ENCODE data around the gene PRKCH.

PRKCH gene

GRCh38 chr14:61573321-61573720, 251.9 kb downstream of the PRKCH start:
- no peak for ATAC-seq (replicated peaks)
- Mint-ChIP-seq H3K4me3 (no peak overlapping the region), H3K27me3 (peaks cover 1 to 8% of the 10 kb centered on the region in 2 donors), H3K27ac (no peak overlapping the region), H3K9me3 (no peaks in the 10 kb centered on the region), H3K36me3 (ENCODE audit: insufficient read depth) (peaks cover 3% of the 10 kb centered on the region), H3K4me1 (ENCODE audit: low read depth in 2 of 2) (peaks cover 7 to 8% of the 10 kb centered on the region in 2 donors)
- no peak for DNase-seq

- no peak overlapping the region for H3K27ac Mint-ChIP-seq
- peaks cover 0 to 6% of the 10 kb centered on the region in 2 donors for H3K27me3 Mint-ChIP-seq
- no peak overlapping the region for H3K4me3 Mint-ChIP-seq
- peaks cover 3% of the 10 kb centered on the region for H3K36me3 Mint-ChIP-seq (ENCODE audit: insufficient read depth)
- H3K4me1 Mint-ChIP-seq (ENCODE audit: low read depth in 2 of 2) = peaks cover 6 to 9% of the 10 kb centered on the region in 2 donors
- H3K9me3 Mint-ChIP-seq = no peaks in the 10 kb centered on the region
- ATAC-seq (replicated peaks) (no peak), DNase-seq (no peak)
Measured at GRCh38 chr14:61573748-61574513, 252.6 kb downstream of the PRKCH start.

GRCh38 chr14:61574514-61574807, 253.1 kb downstream of the PRKCH start:
- DNase-seq (no peak), ATAC-seq (replicated peaks) (no peak)
- H3K4me3 Mint-ChIP-seq = no peak overlapping the region
- peaks cover 0 to 6% of the 10 kb centered on the region in 2 donors for H3K27me3 Mint-ChIP-seq
- peaks cover 6 to 9% of the 10 kb centered on the region in 2 donors for H3K4me1 Mint-ChIP-seq (ENCODE audit: low read depth in 2 of 2)
- no peak overlapping the region for H3K27ac Mint-ChIP-seq
- H3K36me3 Mint-ChIP-seq (ENCODE audit: insufficient read depth) = peaks cover 3% of the 10 kb centered on the region
- H3K9me3 Mint-ChIP-seq = no peaks in the 10 kb centered on the region

- Mint-ChIP-seq H3K27me3 (peaks cover 0 to 6% of the 10 kb centered on the region in 2 donors), H3K27ac (no peak overlapping the region), H3K4me1 (ENCODE audit: low read depth in 2 of 2) (peaks cover 4 to 6% of the 10 kb centered on the region in 2 donors), H3K9me3 (no peaks in the 10 kb centered on the region), H3K4me3 (no peak overlapping the region), H3K36me3 (ENCODE audit: insufficient read depth) (no peaks in the 10 kb centered on the region)
- ATAC-seq (replicated peaks) (no peak), DNase-seq (no peak)
Measured at GRCh38 chr14:61575126-61575525, 253.7 kb downstream of the PRKCH start.

GRCh38 chr14:61575551-61576150, 254.3 kb downstream of the PRKCH start:
- H3K27me3 Mint-ChIP-seq = peaks cover 0 to 3% of the 10 kb centered on the region in 2 donors
- H3K36me3 Mint-ChIP-seq (ENCODE audit: insufficient read depth) = no peaks in the 10 kb centered on the region
- H3K27ac Mint-ChIP-seq = no peak overlapping the region
- H3K9me3 Mint-ChIP-seq = no peaks in the 10 kb centered on the region
- DNase-seq (no peak), ATAC-seq (replicated peaks) (no peak)
- no peak overlapping the region for H3K4me3 Mint-ChIP-seq
- H3K4me1 Mint-ChIP-seq (ENCODE audit: low read depth in 2 of 2) = peaks cover 2 to 6% of the 10 kb centered on the region in 2 donors

GRCh38 chr14:61577506-61577931, 256.1 kb downstream of the PRKCH start:
- Mint-ChIP-seq H3K4me1 (ENCODE audit: low read depth in 2 of 2) (peaks cover 2 to 6% of the 10 kb centered on the region in 2 donors), H3K27ac (no peak overlapping the region), H3K27me3 (no peaks in the 10 kb centered on the region), H3K4me3 (no peak overlapping the region), H3K9me3 (no peaks in the 10 kb centered on the region), H3K36me3 (ENCODE audit: insufficient read depth) (no peaks in the 10 kb centered on the region)
- ATAC-seq (replicated peaks) (no peak), DNase-seq (no peak)

- peak; percentile 29 for ATAC-seq (replicated peaks)
- Mint-ChIP-seq H3K9me3 (no peaks in the 10 kb centered on the region), H3K4me1 (ENCODE audit: low read depth in 2 of 2) (peaks cover 2 to 6% of the 10 kb centered on the region in 2 donors), H3K27me3 (no peaks in the 10 kb centered on the region), H3K27ac (no peak overlapping the region), H3K4me3 (peak overlapping the region in 1 of 2 donors; percentile 16), H3K36me3 (ENCODE audit: insufficient read depth) (no peaks in the 10 kb centered on the region)
- no peak for DNase-seq
Measured at GRCh38 chr14:61578745-61579144, 257.4 kb downstream of the PRKCH start.

GRCh38 chr14:61581340-61581739, 260.0 kb downstream of the PRKCH start:
- Mint-ChIP-seq H3K27ac (no peak overlapping the region), H3K4me3 (no peak overlapping the region), H3K36me3 (ENCODE audit: insufficient read depth) (no peaks in the 10 kb centered on the region), H3K27me3 (no peaks in the 10 kb centered on the region), H3K9me3 (no peaks in the 10 kb centered on the region), H3K4me1 (ENCODE audit: low read depth in 2 of 2) (peaks cover 2 to 6% of the 10 kb centered on the region in 2 donors)
- ATAC-seq (replicated peaks) (no peak), DNase-seq (no peak)

GRCh38 chr14:61581955-61582615, 260.7 kb downstream of the PRKCH start:
- H3K36me3 Mint-ChIP-seq (ENCODE audit: insufficient read depth) = no peaks in the 10 kb centered on the region
- ATAC-seq (replicated peaks) (no peak), DNase-seq (no peak)
- H3K27ac Mint-ChIP-seq = no peak overlapping the region
- no peaks in the 10 kb centered on the region for H3K27me3 Mint-ChIP-seq
- no peaks in the 10 kb centered on the region for H3K9me3 Mint-ChIP-seq
- H3K4me3 Mint-ChIP-seq = no peak overlapping the region
- H3K4me1 Mint-ChIP-seq (ENCODE audit: low read depth in 2 of 2) = peaks cover 2 to 6% of the 10 kb centered on the region in 2 donors

- H3K4me3 Mint-ChIP-seq = no peak overlapping the region
- DNase-seq = no peak
- no peaks in the 10 kb centered on the region for H3K36me3 Mint-ChIP-seq (ENCODE audit: insufficient read depth)
- no peak overlapping the region for H3K27ac Mint-ChIP-seq
- H3K4me1 Mint-ChIP-seq (ENCODE audit: low read depth in 2 of 2) = peaks cover 2 to 6% of the 10 kb centered on the region in 2 donors
- H3K9me3 Mint-ChIP-seq = no peaks in the 10 kb centered on the region
- ATAC-seq (replicated peaks) = no peak
- H3K27me3 Mint-ChIP-seq = no peaks in the 10 kb centered on the region
Measured at GRCh38 chr14:61582815-61583214, 261.4 kb downstream of the PRKCH start.

GRCh38 chr14:61584331-61584741, 263.0 kb downstream of the PRKCH start:
- Mint-ChIP-seq H3K4me1 (ENCODE audit: low read depth in 2 of 2) (peaks cover 0 to 2% of the 10 kb centered on the region in 2 donors), H3K36me3 (ENCODE audit: insufficient read depth) (no peaks in the 10 kb centered on the region), H3K27ac (no peak overlapping the region), H3K27me3 (no peaks in the 10 kb centered on the region), H3K4me3 (no peak overlapping the region), H3K9me3 (no peaks in the 10 kb centered on the region)
- no peak for ATAC-seq (replicated peaks)
- DNase-seq = no peak

GRCh38 chr14:61585598-61586543, 264.5 kb downstream of the PRKCH start:
- H3K36me3 Mint-ChIP-seq (ENCODE audit: insufficient read depth) = no peaks in the 10 kb centered on the region
- DNase-seq = no peak
- no peak for ATAC-seq (replicated peaks)
- H3K4me3 Mint-ChIP-seq = no peak overlapping the region
- H3K9me3 Mint-ChIP-seq = no peaks in the 10 kb centered on the region
- no peak overlapping the region for H3K27ac Mint-ChIP-seq
- no peaks in the 10 kb centered on the region for H3K27me3 Mint-ChIP-seq
- peaks cover 3 to 5% of the 10 kb centered on the region in 2 donors for H3K4me1 Mint-ChIP-seq (ENCODE audit: low read depth in 2 of 2)

GRCh38 chr14:61586544-61587055, 265.2 kb downstream of the PRKCH start:
- Mint-ChIP-seq H3K9me3 (no peaks in the 10 kb centered on the region), H3K36me3 (ENCODE audit: insufficient read depth) (no peaks in the 10 kb centered on the region), H3K27me3 (no peaks in the 10 kb centered on the region), H3K4me1 (ENCODE audit: low read depth in 2 of 2) (peaks cover 4 to 5% of the 10 kb centered on the region in 2 donors), H3K27ac (no peak overlapping the region), H3K4me3 (no peak overlapping the region)
- ATAC-seq (replicated peaks) (no peak), DNase-seq (no peak)

All from effector memory CD8-positive, alpha-beta T cell (primary cell).